Activated naive CD4-positive, alpha-beta T cell treated with anti-CD3 and anti-CD28 coated beads, Interleukin-2, amount 50 U/mL, for 16 hours (primary cell): Measurements from ENCODE around the gene ADRB1.

Experiments used
- DNase-seq: peaks from one replicate; pipeline ENCODE4 v3.0.0-alpha.2; 2020

The ADRB1 gene

DNA sequence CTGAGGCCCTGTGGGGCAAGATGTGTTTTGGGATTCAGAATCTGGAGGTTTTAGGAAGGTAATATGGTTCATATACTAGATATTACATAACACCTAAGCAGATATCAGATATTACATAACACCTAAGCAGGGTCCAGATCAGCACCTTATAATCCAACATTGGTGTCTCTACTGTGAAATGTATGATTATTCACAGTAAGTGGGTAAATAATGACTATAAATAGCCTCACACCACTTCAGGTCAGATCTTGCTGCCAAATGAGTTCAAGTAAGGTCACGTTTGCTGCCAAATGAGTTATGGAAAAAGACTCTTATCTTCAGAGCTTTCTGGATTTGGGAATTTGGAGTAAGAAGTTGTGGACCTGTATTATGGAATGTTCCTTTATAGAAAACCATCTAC is 14.6 kb downstream of the ADRB1 start:
- DNase-seq: no peak

DNA sequence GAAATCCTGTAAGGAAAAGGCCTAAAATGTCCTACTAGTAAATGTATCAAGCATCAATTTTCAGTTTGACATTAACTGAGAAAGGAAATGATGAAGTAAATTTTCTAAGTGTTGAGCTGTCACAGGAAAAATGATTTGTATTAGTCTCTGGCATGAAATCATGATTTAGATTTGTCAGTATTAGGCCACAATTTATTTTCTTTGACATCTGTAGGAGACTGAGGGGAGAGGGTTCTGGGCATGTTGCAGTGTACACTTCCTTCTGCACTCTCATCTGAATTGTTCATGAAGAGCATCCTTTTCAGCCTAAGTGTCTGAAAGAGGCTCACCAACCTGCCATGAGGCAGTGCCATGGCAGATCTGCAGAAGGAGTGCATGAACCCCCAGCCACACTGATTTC is 15.9 kb downstream of the ADRB1 start:
- no peak for DNase-seq

DNA sequence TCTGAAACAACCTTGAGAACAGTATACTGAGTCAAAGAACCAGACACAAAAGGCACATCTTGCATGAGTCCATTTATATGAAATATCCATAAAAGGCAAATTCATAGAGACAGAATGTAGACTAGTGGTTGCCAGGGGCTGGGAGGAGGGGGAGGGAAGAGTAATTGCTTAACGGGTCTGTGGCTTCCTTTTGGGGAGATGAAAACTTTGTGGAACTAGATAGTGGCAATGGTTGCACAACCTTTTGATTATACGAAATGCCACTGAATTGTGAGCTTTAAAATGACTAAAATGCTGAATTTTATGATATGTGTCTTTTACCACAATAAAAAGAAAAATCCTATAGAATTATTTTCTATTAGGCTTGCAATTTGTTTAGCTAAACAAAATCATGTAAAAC is 16.8 kb downstream of the ADRB1 start:
- no peak for DNase-seq

DNA sequence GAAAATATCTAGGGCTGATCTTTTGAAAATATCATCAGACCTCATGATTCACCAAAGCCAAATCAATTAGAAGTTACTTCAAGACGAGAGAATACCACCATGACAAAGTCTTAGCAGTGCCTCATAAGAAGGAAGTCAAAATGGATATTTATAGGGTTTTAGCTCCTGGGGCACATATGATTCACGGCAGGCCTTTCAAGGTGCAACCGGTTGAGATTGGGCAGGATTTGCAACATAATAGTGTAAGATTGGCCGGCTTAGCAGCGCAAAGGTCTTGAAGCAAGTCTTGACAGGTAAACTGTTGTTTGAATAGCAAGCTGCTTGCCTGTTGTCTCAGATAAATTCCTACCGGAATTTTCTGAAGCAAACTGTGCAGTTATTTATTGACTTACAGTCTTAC is 17.5 kb downstream of the ADRB1 start:
- no peak for DNase-seq

DNA sequence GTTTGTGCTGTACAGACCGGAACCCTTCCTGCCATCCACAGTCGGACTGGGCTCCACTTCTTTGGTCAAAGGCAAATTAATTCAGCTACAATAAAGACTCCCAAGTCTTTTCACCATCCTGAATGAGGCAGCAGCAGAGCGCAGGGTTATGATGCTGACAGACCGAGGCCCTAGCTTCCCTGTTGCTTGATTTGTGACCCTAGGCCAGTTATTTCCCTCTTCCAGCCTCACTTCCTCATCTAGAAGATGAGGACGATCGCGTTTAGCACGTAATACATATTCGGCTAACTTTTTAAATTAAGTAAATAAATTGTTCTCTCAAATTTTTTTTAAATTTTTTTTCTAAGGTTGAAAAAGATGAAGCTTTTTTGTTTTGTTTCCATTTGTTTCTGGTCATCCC is 18.1 kb downstream of the ADRB1 start:
- DNase-seq: no peak

DNA sequence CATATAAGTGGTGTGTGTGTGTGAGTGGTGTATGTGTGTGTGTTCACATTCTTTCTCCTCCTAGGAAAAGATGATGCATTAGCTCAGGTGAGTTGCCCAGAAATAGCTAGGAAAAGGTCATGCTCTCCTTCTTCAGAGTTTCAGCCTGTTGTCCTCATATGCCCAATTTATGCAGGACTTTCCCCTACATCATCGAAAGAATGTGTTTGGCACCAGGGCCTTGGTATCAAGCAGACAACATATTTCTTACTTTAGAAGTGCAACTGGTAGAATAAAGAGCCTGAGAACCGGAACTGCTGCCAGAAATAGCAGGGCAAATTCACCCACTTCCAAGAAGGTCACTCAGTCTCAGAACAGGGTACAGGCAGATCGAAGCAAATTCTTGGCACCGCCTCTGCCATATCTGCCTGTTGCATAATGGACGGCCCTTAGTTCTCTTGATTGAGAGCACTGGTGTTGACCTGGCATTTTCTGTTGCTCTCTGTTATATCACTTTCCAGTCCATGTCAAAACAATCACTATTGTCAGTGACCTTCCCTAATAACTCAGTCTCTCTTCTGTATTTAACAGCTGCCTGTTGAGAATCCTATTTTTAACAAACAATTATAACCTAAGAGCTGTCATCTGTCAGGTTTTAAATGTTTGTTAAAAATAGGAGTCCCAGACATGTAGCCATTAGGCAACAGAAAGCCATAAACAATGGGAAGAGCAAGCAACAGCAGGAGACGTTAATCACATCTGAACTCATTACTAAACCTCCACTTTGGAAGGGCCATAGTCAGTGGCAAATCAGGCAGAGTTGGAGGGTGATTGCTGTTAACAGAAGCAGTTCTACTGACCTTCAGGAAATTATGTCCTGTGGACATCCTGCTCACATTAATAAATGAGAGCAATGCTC is 20.7 kb downstream of the ADRB1 start:
- no peak for DNase-seq

DNA sequence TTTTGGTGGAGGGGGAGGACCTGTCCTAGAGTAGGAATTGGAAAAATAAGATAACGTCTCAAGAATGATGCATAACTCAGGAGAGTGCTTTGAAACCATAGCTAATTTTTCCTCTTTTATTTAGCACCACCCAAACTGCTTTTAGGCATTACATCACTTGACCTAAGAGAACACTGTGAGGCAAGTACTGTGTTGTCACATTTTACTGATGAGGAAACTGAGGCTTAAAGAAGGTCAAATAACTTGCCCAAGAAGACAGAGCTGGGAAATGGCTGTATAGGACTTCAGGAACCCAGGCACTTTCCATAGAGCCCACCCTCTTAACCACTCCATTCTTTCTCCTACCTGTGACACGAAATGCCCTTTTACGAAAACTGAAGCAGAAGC is 21.4 kb downstream of the ADRB1 start:
- DNase-seq: no peak

DNA sequence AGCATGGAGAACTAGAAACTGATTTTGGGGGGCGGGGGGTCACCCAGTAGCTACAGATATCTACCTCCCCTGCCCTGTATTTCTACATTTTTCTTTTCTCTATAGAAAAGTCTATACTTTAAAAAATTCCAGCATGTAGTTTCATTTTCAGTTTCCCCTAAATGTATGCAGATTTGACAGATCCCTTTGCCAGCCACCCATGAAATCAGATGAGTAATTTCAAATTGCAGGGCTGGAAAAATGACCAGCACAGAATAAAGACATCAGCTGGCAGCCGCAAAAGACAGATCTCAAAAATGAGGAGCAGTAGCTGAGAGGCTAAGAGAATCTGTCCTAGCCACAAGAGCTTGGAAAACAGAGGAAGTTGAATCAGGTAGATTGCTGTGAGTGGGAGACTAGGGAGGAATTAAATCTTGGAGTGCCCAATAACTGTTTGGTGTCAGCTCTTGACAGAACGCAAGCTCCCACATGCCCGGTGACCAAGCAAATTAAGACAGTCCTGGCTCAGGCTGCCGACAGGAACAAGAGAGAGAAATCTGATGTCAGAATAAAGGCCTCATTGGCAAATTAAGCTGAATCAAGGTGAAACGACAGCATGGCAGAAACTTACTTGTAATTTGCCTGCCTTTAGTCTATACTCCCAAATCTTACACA is 24.5 kb downstream of the ADRB1 start:
- no peak for DNase-seq

DNA sequence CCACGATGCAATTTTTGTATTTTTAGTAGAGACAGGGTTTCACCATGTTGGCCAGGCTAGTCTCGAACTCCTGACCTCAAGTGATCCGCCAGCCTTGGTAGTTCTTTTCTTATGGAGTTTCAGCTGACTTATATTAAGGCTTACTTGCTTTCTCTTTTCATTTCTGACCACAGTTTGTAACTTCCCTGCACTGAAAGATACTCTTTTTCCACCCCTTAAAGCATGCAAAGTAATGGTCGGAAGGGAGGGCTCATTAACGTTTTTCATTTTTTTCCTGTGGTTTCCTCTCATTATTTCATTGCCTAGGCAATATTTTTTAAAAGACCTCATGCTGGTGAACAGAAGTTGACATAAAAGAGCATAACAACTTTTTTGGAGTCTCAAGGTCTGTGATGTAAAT is 27.0 kb downstream of the ADRB1 start:
- no peak for DNase-seq

DNA sequence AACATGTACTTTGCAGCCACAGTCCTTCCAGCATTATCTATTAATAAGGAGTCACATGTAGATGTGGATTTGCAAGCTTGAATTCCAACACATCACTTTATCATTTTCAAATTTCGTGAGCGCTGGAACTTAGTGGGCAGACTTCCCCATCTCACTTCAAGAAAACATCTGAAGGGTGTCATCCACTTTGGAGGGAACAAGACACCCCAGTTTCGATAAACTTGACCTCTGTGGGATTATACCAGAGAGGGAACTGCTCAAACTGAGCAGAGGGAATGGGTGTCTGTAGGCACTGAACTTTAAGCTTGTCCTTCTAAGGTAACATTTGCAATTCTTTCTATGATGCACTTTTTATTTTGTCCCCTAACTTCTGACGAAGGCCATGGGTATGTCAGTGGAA is 27.5 kb downstream of the ADRB1 start:
- DNase-seq: no peak

DNA sequence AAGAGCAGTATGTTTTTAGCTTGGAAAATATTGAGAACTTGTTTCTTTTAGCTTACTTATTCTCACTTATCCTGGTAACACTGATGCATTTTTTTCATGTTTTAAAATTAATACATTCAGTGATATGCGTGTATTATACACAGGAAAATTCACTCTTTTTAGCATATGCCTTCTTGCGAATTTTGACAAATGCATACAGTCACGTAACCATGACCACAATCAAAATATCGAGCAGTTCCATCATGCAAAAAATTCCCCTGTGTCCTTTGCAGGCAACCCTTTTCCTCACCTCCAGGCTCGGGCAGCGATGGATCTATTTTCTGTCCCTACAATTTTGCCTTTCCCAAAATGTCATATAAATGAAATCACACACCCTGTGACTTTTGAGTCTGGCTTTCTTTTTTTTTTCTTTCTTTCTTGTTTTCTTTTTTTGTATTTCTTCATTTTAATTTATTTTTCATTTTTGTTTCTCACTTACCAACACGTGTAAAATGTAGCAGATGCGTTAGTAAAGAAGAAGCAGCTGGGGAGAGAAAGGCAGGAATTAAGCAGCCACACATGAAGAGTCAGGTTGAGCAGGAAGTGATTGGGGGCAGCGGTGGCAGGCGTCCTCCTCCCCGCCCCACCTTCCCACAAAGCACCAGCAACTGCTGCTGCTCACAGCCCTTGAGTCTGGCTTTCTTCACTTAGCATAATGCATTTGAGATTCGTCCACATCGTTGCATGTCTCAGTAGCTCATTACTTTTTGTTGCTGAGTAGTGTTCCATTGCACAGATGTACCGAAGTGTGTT is 29.9 kb downstream of the ADRB1 start:
- DNase-seq: no peak

DNA sequence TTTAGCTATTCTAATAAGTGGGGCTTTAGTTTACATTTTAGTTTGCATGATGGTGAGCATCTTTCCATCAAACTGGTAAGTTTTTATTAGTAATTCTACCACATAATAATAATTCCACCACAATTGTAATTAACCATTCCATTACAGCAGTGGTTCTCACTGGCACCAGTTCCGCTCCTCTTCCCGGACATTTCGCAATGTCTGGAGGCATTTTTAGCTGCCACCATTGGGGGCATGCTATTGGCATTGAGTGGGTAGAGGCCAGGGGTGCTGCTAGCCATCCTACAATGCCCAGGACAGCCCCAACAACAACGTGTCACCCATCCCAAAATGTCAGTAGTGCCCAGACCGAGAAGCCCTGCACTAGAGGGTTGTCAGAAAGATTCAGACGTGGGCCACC is 31.4 kb downstream of the ADRB1 start:
- no peak for DNase-seq

DNA sequence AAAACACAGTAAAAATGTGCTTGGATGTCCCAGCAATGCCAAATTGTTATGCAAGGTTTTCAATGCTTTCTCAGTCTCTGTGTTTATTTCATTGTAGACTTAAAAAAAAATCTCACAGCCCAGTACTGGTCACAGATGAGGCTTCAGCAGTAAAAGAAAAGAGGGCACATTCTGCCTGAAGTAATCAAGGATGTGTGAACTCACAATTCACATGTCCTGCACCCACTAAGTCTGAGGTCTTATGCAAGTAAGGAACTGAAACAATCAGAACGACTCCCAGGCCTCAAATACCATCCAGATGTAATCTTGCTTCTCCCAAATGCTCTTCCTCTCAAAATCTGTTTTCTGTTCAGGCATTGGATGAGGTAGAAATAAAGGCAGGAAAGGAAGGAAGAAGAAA is 33.7 kb downstream of the ADRB1 start:
- no peak for DNase-seq

DNA sequence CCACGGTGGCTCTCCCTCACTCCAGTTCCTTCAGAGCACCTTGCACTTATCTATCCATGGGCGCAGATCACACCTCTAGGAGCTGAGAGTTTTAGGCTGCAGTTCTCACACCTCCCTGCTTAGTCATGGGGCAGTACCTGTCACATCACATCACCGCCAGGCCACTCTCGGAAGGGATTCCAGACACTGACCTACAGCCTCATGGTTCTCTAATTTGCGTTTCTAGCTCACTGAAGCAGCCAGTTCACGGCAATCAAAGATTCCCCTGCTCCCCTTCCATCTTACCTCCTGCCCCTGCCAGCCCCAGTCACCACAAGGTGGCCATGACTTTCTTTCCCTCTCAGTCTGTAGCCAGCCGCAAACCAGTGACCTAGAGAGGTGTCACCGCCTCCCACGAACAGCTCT is 34.2 kb downstream of the ADRB1 start:
- no peak for DNase-seq

DNA sequence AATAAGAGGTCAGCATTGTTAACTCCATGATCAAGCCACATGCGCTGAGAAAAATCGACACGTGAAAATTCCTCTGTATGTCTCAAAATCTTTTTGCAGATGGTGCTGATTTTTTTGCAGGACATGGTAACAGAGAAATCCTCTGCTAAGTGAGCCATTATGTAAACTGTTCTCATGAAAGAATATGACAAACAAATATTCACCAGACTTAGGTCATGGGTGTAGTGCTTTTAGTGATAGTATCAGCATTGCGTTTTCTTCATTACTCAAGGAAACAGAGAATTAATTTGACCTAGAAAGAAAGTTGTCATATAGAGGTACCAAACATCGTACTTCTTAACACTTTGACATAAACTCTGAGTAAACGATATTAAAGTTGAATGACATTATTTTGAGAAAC is 34.7 kb downstream of the ADRB1 start:
- no peak for DNase-seq

DNA sequence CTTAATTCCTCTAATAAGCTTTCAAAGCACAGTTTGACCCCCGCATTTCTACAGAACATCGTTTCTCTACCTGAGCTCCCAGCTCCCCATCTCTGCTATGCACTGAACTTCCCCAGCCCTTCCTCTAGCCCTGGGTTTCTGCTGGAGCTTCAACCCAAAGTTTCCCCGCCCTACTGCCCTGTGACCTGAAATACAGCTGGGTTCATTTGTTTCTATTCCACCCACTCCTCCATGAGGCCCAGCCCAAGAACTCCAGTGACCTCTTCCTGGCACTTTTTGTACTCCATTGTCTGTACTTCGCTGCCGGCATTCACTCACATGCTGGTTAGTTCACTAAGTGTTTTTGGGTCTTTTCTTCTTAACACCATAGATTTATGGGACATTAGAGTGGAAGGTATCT is 35.8 kb downstream of the ADRB1 start:
- DNase-seq: no peak

DNA sequence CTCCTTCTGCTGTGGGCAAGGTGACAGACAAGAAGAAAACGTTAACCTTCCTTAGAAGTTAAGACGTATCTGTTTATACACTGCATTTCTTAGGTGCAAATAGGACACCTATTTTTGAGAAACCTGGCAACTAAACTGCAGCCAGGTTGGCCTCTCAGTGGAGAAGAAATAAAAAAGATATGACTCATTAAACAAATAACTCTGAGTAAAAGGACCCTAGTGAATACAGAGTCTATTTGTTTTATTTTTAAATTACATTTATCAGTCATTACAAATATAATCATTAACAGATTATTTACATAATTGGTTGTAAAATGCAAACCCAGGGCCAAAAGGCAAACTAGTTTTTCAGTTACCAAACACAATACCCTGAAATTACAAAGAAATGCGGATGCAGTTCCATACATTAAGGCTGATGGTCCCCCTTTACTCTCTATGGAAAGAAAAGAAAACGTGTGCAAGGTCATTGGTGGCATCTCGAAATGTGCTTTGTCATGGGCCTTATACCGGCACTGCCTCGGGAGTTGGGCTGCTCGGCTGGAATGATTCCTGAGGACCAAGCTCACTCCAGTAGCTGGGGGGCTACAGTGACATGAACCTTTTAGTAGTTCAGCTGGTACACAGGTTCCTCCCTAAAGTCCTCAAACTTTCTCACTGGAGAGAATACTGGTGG is 38.4 kb downstream of the ADRB1 start:
- DNase-seq: no peak

DNA sequence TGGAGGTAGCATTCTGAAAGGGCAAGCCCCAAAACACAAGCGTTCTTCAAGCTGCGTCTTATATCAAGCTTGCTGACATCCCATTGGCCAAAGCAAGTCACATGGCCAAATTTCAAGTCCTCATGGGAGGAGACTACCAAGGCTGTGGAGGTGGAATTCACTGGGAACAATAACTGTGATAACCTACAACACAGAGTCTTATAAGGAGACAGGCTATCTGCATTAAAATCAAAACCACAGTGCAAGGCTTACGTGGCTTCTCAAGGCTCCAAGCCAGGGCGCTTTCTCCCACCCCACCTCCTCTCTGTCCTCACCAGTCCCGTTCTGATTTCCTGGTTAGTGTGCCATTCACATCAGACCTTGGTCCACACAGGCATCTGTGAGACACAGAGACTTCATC is 39.4 kb downstream of the ADRB1 start:
- DNase-seq: no peak

DNA sequence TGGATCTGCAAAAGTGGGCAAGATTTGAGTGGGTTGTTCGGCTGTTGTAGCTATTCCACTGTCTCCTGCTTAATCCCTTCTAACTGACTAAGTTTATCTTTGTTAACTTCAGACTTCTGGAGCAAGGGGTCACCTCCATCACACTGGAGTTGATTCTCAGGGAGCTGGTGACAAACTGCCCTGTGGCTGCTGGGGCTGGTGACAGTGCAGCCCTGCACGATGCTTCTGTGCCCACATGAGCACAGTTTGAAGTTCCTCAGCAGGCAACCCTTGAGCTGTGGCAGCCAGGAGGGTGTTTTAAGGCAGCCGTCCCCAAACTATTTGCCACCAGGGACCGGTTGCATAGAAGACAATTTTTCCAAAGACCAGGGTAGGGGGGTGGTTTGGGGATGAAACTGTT is 40.5 kb downstream of the ADRB1 start:
- no peak for DNase-seq

DNA sequence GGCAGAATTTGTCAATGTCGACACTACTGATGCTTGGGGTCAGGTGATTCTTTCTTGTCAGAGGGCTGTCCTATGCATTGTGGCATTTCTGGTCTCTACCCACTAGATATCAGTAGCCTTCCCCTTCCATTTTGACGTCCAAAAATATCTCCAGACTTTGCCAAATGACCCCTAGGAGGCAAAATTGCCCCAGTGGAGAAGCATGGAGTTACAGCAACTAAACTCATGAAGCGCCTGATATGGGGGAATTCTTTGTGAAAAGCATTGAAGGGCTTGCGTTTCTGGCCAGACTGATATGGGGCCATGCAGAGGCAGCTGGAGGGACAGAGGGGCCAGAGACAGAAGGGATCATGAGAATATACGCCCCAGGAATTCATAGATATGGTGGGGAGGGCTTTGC is 43.6 kb downstream of the ADRB1 start:
- no peak for DNase-seq

DNA sequence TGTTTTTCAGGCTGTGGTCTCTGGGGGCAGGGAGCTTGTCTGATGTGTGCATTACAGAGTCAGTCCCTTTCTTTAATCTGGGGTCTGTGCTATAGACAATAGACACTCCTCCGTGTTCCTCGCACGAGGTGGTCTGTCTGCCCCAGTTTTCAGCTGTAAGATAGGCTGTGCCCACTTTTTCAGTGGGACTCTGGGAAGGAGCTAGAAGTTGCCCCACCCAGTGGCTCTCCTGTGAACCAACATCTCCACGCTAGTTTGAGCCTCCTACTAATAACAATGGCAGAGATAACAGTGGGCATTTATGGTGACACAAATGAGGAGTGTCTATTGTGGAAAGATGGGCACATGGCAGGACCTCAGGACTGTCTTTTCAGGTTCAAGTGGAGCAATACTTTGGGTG is 44.0 kb downstream of the ADRB1 start:
- DNase-seq: no peak

DNA sequence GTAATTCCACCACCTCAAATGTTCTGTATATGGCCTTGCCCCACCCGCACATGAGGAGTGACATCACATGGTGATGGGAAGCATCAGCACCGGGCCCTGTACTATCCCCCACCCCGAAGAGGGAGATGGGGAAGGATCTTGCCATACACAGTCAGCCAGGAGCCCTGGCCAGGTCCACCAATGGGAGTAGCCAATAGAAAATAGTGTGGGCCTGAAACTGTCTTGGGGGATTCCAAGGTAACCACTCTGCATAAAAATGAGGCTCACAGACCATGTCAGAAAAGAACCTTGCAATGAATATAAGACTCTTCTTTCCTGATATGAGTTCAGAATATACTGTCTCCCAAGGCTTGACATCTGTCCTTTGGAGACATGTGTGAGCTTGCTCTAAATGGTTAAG is 51.1 kb downstream of the ADRB1 start:
- no peak for DNase-seq
